Endodermal cell (in vitro differentiated cells): ENCODE results near the gene PAIP1. TPM values are rescaled to one million over a fixed set of nuclear protein-coding genes. Genes with fewer than 3 reads are reported as not detected.

Experiments used
- DNase-seq: peaks from one replicate; pipeline ENCODE4 v3.0.0-alpha.2; 2017
- H3K27ac ChIP-seq: 2 replicates; pipeline ENCODE4 v1.5.1; 2013; ENCODE audit warnings: mild to moderate bottlenecking, low read depth, low read length, moderate library complexity
- H3K27me3 ChIP-seq: 2 replicates; pipeline ENCODE4 v1.6.1; 2013; ENCODE audit warnings: mild to moderate bottlenecking, low read length, moderate library complexity; ENCODE audit not compliant: insufficient read depth, control insufficient read depth, poor library complexity, severe bottlenecking
- H3K36me3 ChIP-seq: 2 replicates; pipeline ENCODE4 v1.7.0; 2013; ENCODE audit warnings: mild to moderate bottlenecking, low read length, moderate library complexity; ENCODE audit not compliant: control insufficient read depth, insufficient read depth
- H3K4me1 ChIP-seq: one replicate; pipeline ENCODE4 v1.7.0; 2013; ENCODE audit warnings: low read length; ENCODE audit not compliant: control insufficient read depth, insufficient read depth
- H3K4me3 ChIP-seq: 2 replicates; pipeline ENCODE4 v1.5.1; 2013; ENCODE audit warnings: mild to moderate bottlenecking, low read length, moderate library complexity
- H3K9ac ChIP-seq: 2 replicates; pipeline ENCODE4 v1.6.1; 2013; ENCODE audit warnings: mild to moderate bottlenecking, low read length, moderate library complexity; ENCODE audit not compliant: poor library complexity, severe bottlenecking; ENCODE audit errors: extremely low read depth
- H3K9me3 ChIP-seq: 2 replicates; pipeline ENCODE4 v1.6.1; 2013; ENCODE audit warnings: mild to moderate bottlenecking, low read length, moderate library complexity; ENCODE audit not compliant: control insufficient read depth
- H3K27ac Mint-ChIP-seq: 2 replicates; pipeline ENCODE4 v1.8.0; 2020; ENCODE audit warnings: mixed read lengths
- H3K27me3 Mint-ChIP-seq: 2 replicates; pipeline ENCODE4 v1.8.0; 2021; ENCODE audit warnings: mild to moderate bottlenecking, mixed read lengths; ENCODE audit not compliant: insufficient read depth
- H3K36me3 Mint-ChIP-seq: 2 replicates; pipeline ENCODE4 v1.8.0; 2020; ENCODE audit warnings: low read depth, mixed read lengths
- H3K4me1 Mint-ChIP-seq: 2 replicates; pipeline ENCODE4 v1.8.0; 2020; ENCODE audit warnings: mixed read lengths
- H3K4me3 Mint-ChIP-seq: 2 replicates; pipeline ENCODE4 v1.8.0; 2020; ENCODE audit warnings: mild to moderate bottlenecking, moderate library complexity, mixed read lengths
- H3K9me3 Mint-ChIP-seq: 2 replicates; pipeline ENCODE4 v1.8.0; 2020; ENCODE audit warnings: mild to moderate bottlenecking, mixed read lengths
- WGBS, 2 experiments: methylation state at CpG; one replicate each; pipeline versions ENCODE4 v1.1.5 to v1.1.7; 2013; ENCODE audit warnings: missing lambda C conversion rate in 2 of 2, mixed read lengths in 1 of 2; ENCODE audit not compliant: insufficient coverage in 1 of 2, insufficient read length in 1 of 2; 5-methylcytosine and 5-hydroxymethylcytosine counted together
- total RNA-seq, 2 donors: library from RNA; stranded (reverse); fragmentation: NEBNext Ultra II Directional in 1 of 2; extraction: Animal tissue kit (Norgen Biotek cat#: 25700) in 1 of 2; gene quantifications; 2 replicates in 1 of 2; 3 replicates in 1 of 2; pipeline ENCODE4 v1.2.1, GENCODE V29; 2021
- TF ChIP-seq, protein P1 (sequence below): fragments of 200-600 bp; sonication (generic); conservative IDR thresholded peaks from 2 replicates; pipeline ENCODE4 v1.5.0; 2021; ENCODE audit warnings: antibody characterized with exemption, mild to moderate bottlenecking

Gene PAIP1
- total RNA-seq, 2 donors from 2014 or later: 115 to 118 TPM

DNA sequence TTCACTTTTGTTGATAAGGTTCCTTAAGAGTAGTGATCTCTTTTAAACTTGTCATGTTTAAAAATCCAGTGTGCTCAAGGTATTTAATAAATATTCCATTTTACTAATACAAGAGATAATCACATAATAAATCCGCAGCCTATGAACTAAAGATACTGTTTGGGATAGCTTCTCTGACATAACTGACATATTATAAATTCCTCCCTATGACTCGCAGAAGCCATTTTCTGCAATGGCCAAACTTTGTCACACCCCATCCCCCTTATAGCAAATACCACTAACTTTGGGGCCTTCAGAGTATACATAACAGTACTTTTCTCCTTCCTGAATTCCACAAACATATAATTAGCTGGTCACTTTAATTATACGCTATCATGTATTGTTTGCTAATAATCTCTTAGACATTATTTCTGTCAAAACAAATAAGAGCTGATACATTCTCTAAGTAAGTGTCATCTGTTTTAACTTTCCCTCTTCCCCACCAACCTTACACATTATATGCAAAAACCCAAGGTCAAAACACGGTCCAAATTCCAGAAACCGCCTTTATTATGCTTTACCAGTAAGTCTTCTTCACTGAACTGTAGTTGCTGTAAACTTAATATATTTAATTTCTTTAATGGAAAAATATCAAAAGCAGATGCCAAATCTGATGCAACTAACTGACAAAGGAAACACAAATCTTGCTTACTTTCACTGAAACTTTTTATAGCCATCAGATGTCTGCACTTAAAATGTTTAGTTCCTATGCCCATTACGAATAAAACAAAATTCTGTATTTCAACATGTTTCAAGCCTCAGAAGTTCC lies 74.2 kb downstream of the PAIP1 start:
- no peaks in the 10 kb centered on the region for H3K27me3 ChIP-seq
- Mint-ChIP-seq H3K9me3 (no peaks in the 10 kb centered on the region), H3K36me3 (peaks cover 7% of the 10 kb centered on the region), H3K4me3 (peak overlapping the region; percentile 90), H3K27me3 (no peaks in the 10 kb centered on the region), H3K4me1 (peaks cover 9% of the 10 kb centered on the region), H3K27ac (peak overlapping the region; percentile 99)
- peak overlapping the region; percentile 87 for H3K27ac ChIP-seq
- H3K4me1 ChIP-seq: no peaks in the 10 kb centered on the region
- DNase-seq: no peak
- no peaks in the 10 kb centered on the region for H3K9me3 ChIP-seq
- peak overlapping the region; percentile 99 for H3K4me3 ChIP-seq
- TF ChIP-seq, protein P1, sequence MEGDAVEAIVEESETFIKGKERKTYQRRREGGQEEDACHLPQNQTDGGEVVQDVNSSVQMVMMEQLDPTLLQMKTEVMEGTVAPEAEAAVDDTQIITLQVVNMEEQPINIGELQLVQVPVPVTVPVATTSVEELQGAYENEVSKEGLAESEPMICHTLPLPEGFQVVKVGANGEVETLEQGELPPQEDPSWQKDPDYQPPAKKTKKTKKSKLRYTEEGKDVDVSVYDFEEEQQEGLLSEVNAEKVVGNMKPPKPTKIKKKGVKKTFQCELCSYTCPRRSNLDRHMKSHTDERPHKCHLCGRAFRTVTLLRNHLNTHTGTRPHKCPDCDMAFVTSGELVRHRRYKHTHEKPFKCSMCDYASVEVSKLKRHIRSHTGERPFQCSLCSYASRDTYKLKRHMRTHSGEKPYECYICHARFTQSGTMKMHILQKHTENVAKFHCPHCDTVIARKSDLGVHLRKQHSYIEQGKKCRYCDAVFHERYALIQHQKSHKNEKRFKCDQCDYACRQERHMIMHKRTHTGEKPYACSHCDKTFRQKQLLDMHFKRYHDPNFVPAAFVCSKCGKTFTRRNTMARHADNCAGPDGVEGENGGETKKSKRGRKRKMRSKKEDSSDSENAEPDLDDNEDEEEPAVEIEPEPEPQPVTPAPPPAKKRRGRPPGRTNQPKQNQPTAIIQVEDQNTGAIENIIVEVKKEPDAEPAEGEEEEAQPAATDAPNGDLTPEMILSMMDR: no peak
- 59 to 83% methylated on average over 2 to 6 of the region's 6 CpGs for WGBS, 2 experiments
- peaks cover 16% of the 10 kb centered on the region for H3K36me3 ChIP-seq
- peak overlapping the region; percentile 90 for H3K9ac ChIP-seq

Other genes starting within 250 kb of the PAIP1 start
- 100 to 1,000 TPM; 142 to 176 TPM for gene HMGCS1, start 243.7 kb downstream of the PAIP1 start, total RNA-seq
- gene CCL28, start 144.7 kb downstream of the PAIP1 start, total RNA-seq: 1 to 10 TPM in 1 of 2 donors, not detected in 1; 1.7 TPM
- 1 to 10 TPM; 8.3 to 8.9 TPM for gene TMEM267, start 73.2 kb downstream of the PAIP1 start, total RNA-seq
- 10 to 100 TPM in 1 of 2 donors, 1 to 10 TPM in 1; 7.4 to 13.0 TPM for gene C5orf34, start 41.9 kb downstream of the PAIP1 start, total RNA-seq
- 10 to 100 TPM; 27.5 to 27.9 TPM for gene NNT, start 46.1 kb upstream of the PAIP1 start, total RNA-seq